Measurements from ENCODE around the gene CFAP57.

CFAP57 gene

GRCh38 chr1:43256675-43257570, 84.8 kb downstream of the CFAP57 start:
- no peak for DNase-seq

- DNase-seq = no peak
Measured at GRCh38 chr1:43258370-43258769, 86.2 kb downstream of the CFAP57 start.

DNA sequence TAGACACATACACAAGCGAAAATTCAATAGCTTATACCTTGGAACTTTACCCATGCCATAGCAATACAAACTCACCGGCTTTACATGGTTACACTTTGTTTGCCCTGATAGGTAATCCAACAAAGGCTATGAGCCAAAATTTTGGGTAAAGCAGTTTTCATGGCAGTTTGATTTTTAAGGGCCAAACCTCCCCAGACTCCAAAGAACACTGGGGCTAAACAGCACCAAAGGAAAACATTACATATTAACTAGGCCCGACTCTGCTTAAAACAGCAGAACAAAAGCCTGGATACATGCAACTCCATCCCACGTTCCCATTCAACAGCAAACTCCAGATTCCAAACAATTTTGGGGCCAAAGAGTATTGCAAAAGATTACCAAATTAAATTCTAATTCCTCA, 93.3 kb downstream of the CFAP57 start:
- DNase-seq = no peak

DNA sequence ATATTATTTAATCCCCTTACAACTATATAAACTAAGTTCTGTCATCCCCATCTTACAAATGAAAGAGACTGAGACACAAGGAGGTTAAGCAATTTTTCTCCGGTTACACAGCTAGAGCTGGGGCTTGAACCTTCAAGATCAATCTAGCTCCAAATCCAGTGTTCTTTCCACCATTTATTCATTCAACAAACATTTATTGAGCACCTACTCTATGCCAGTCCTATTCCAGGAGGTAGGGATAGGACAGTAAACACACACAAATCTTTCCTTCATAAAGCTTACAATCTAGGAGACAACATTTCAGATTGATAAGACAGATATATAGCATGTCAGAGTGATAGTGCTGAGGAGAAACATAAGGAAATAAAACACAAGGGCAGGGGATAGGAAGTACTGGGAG, 94.8 kb downstream of the CFAP57 start:
- no peak for DNase-seq

DNA sequence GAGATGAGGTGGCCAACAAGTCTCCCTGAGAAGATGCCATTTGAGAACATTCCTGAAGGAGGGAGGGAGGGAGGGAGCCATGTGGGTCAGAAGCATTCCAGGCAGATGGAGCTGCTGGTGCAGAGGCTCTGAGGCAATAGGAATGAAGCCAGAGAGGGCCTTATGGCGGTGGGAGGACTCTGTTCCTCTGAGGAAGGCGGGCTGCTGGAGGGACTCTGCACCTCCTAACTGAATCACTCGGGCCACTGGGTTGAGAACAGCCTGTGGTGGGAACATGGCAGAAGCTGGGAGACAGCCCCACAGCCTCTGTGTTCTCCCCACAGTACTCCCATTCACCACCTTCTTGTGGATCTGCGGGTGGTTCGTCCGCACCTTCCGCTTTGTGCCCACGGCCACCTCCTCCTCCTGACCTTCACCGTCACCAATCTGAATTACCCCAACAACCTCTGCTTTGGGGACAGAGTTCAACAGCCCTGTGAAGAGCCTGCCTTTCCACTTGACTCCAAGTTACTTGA, 95.2 kb downstream of the CFAP57 start:
- DNase-seq = no peak

- no peak for DNase-seq
Measured at GRCh38 chr1:43267818-43268425, 95.8 kb downstream of the CFAP57 start.

GRCh38 chr1:43269627-43270375, 97.7 kb downstream of the CFAP57 start, which contains the start of gene TMEM125:
TMEM125 (plus strand) TSS chr1:43269983; CDS start chr1:43272723, 2,740 bp downstream.
- DNase-seq = no peak

- DNase-seq = no peak
Measured at GRCh38 chr1:43270421-43271095, 98.4 kb downstream of the CFAP57 start.

DNA sequence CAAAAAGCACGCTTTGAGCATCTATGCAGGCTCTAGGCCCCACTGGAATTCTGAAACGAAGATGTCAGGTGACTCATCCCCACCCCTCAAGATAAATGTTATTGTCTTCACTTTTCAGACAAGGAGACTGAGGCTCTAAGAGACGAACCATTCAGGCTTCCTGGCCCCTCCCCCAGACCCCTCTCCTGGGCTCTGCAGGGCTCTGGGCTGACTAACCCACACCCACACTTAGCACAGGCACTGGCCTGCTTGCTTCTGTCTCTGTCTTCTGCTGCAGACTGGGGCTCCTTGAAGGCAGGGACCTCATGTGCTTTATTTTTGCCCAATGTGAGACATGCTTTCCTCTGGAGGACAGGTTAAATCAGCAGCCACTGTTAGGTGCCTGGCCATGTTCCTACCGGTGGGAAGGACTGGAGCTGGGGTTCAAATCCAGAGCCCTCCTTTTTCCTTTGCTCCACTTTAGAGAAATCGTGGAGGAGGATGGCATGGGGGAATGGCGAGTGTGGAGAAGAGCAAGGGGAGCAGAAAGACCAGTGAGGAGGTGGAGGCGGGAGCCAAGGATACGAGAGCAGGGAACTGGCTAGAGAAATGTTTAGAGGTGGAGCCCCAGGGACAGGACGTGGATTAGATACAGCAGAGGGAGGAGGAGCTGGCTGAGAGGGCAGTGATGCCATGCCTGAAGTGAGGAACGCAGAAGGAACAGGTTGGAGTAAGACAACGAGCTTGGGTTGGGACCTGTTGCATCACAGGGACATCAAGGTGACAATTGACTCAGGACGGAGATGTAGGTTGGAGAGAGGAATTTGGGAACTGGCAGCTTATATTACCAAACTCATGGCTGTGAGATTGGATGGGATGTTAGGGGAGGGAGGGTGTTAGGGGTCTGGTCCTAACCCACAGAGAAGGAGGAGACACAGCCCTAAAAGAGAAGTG, 99.3 kb downstream of the CFAP57 start:
- no peak for DNase-seq

- no peak for DNase-seq
Measured at GRCh38 chr1:43272161-43272560, 100.0 kb downstream of the CFAP57 start.

DNA sequence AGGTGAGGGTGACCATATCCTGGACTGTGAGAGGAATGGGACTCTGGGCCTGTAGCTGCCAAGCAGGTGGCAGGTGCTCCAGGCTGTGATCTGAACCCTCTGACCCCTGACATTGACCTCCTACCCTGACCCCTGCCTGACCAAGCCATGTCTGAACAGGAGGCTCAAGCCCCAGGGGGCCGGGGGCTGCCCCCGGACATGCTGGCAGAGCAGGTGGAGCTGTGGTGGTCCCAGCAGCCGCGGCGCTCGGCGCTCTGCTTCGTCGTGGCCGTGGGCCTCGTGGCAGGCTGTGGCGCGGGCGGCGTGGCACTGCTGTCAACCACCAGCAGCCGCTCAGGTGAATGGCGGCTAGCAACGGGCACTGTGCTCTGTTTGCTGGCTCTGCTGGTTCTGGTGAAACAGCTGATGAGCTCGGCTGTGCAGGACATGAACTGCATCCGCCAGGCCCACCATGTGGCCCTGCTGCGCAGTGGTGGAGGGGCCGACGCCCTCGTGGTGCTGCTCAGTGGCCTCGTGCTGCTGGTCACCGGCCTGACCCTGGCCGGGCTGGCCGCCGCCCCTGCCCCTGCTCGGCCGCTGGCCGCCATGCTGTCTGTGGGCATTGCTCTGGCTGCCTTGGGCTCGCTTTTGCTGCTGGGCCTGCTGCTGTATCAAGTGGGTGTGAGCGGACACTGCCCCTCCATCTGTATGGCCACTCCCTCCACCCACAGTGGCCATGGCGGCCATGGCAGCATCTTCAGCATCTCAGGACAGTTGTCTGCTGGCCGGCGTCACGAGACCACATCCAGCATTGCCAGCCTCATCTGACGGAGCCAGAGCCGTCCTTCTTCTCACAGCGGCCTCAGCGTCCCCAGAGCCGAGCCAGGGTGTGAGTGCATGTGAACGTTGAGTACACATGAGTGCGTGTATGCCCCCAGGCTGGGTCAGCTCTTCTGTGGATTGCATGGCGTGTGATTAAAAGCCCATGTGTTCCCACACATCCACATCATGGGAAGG, 100.7 kb downstream of the CFAP57 start:
- no peak for DNase-seq

DNA sequence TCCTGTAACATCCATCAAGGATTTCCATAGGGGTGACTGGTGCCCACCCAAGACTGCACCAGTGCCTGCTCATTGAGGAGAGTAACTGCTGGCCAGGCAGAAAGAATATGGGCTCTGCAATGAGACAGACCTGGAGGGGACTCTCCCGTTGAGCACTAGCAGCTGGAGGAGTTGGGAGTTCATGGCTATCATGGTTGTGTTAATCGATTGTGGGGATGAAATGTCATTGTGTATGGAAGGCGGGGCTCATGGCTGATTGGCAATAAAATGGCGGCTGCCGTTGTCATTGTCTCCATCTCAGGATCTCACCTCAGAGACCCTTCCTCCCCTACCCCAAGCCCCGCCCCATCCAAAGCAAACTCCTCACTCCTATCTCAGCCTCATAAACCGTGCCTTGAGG, 101.6 kb downstream of the CFAP57 start:
- DNase-seq = no peak

- DNase-seq = peak; percentile 34
Measured at GRCh38 chr1:43274125-43274803, 102.1 kb downstream of the CFAP57 start.

DNA sequence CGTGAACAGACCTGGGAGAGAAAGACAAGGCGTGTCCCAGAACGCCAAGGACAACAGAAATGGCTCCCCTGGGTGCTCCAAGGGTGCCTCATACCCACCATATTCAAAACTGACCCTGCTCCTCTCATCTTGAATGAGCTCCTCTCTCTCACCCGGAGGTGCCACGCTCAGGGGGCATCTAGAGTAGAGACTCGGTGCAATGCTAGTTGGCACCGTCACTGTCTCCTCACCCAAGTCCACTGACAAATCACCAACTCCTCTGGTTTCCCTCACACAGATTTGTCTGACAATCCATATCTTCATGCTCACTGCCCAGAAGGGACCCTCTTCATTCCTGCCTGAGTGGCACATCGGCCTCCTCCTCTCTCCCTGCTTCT, 102.7 kb downstream of the CFAP57 start:
- no peak for DNase-seq

- no peak for DNase-seq
Measured at GRCh38 chr1:43275826-43276620, 103.9 kb downstream of the CFAP57 start.

- no peak for DNase-seq
Measured at GRCh38 chr1:43276673-43277072, 104.5 kb downstream of the CFAP57 start.

GRCh38 chr1:43277116-43277876, 105.2 kb downstream of the CFAP57 start:
- no peak for DNase-seq

DNA sequence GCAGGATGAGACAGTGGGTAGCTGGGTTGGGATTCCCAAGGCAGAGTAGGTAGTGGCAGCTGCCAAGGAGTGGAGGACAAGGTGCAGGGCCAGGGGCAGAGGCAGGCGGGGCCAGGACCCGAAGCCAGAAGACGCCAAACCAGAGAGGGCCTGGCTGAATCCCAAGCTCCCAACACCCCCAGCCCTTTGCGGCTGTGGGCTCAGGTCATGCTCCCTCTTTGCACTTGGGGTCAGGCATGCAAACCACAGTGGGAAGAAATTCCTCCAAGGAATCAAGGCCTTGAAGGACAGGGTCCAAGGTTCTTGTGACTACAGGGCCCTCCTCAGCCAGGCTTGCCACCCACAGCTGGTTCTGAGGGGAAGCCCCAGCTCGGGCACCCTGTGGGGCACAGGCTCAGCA, 107.0 kb downstream of the CFAP57 start:
- DNase-seq = no peak

Measured in CD4-positive, alpha-beta T cell treated with Interleukin-21 for 1 hour (primary cell).